A549 treated with CORT108297 at 1 μM for 4 hours (cell line): ENCODE data around the gene ZNF174. TPM values are rescaled to one million over a fixed set of nuclear protein-coding genes. Genes with fewer than 3 reads are reported as not detected.

Experiments
- total RNA-seq: library from RNA; stranded (reverse); fragments of 200-300 nt; extraction: Qiagen RNA extraction; gene quantifications from 5 replicates; pipeline ENCODE4 v1.2.3, GENCODE V29; 2022

ZNF174 gene
- 11.4 to 13.7 TPM (median 13.1 TPM) in 5 replicates for total RNA-seq

GRCh38 chr16:3400779-3401688 is at the start of gene ZNF174, which contains the start of gene ZSCAN32:
TSS of gene ZNF174 (plus strand) at chr16:3401215. CDS start at chr16:3402005, 790 bp downstream.
TSS of gene ZSCAN32 (minus strand) at chr16:3401004. CDS start at chr16:3397557, 3,447 bp downstream.

GRCh38 chr16:3355589-3355988 is 45.4 kb upstream of the ZNF174 start, which contains the start of gene OR2C1:
TSS of gene OR2C1 (plus strand) at chr16:3355889. CDS start at chr16:3355941, 52 bp downstream.

GRCh38 chr16:3443108-3444031 is 42.4 kb downstream of the ZNF174 start, which contains the start of the genes NAA60 and ZNF597:
TSS of gene NAA60 (plus strand) at chr16:3443680. CDS start at chr16:3476228, 32,548 bp downstream.
TSS of gene ZNF597 (minus strand) at chr16:3443504. CDS start at chr16:3443153, 351 bp downstream.

Other genes starting within 250 kb of the ZNF174 start
- 0.24 to 0.60 TPM (median 0.40 TPM) in 5 replicates for gene OR1F1, start 213.0 kb upstream of the ZNF174 start, total RNA-seq
- gene ZNF200, start 166.1 kb upstream of the ZNF174 start, total RNA-seq = 7.1 to 8.8 TPM (median 8.0 TPM) in 5 replicates
- gene MEFV, start 144.6 kb upstream of the ZNF174 start, total RNA-seq = not detected in 5 replicates
- 33.4 to 40.7 TPM (median 35.7 TPM) in 5 replicates for gene ZNF263, start 117.7 kb upstream of the ZNF174 start, total RNA-seq
- 1.3 to 1.9 TPM (median 1.6 TPM) in 5 replicates for gene TIGD7, start 95.8 kb upstream of the ZNF174 start, total RNA-seq
- 10.0 to 12.8 TPM (median 11.2 TPM) in 5 replicates for gene ZNF75A, start 95.7 kb upstream of the ZNF174 start, total RNA-seq
- gene OR2C1, start 45.3 kb upstream of the ZNF174 start, total RNA-seq = not detected in 5 replicates
- gene ZSCAN32, start 211 bp upstream of the ZNF174 start, total RNA-seq = 10.7 to 18.4 TPM (median 15.1 TPM) in 5 replicates
- gene ZNF597, start 42.3 kb downstream of the ZNF174 start, total RNA-seq = 0.82 to 1.1 TPM (median 0.95 TPM) in 5 replicates
- gene NAA60, start 42.5 kb downstream of the ZNF174 start, total RNA-seq = 46.0 to 56.4 TPM (median 55.2 TPM) in 5 replicates
- not detected in 5 replicates for gene C16orf90, start 94.3 kb downstream of the ZNF174 start, total RNA-seq
- 18.8 to 23.2 TPM (median 21.7 TPM) in 5 replicates for gene CLUAP1, start 99.8 kb downstream of the ZNF174 start, total RNA-seq
- gene NLRC3, start 176.2 kb downstream of the ZNF174 start, total RNA-seq = 0.01 to 0.05 TPM (median 0.02 TPM) in 4 of 5 replicates, not detected in the other
- 4.1 to 5.6 TPM (median 4.7 TPM) in 5 replicates for gene SLX4, start 210.4 kb downstream of the ZNF174 start, total RNA-seq